ENCODE data around the gene KCNN3. TPM values are rescaled to one million over a fixed set of nuclear protein-coding genes. Genes with fewer than 3 reads are reported as not detected.

Gene KCNN3
- total and polyA plus RNA-seq, 2 of the 8 experiments (the other 6 are each of a cell fraction or from before 2014, with no cell fraction given) = 2.8 to 3.7 TPM

DNA sequence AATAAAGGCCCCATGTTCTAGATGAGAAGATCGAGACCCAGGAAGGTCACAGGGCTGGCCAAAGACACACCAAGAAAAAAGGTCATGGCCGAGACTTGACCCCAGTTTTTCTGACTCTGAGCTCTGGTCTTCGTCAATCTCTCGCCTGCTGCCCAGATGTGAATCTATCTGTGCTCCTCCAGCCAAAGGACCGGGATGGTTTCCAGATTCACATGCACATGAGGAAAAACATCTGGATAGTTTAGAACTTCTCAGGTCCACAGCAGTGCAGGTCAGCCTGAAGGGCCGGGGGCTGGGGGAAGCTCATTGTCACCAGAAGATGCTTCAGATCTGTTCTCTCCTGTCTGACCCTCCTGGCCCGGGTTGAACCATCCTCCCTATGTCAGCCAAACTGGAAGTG lies 49.0 kb downstream of the KCNN3 start (continued):
- TF ChIP-seq, protein P1, sequence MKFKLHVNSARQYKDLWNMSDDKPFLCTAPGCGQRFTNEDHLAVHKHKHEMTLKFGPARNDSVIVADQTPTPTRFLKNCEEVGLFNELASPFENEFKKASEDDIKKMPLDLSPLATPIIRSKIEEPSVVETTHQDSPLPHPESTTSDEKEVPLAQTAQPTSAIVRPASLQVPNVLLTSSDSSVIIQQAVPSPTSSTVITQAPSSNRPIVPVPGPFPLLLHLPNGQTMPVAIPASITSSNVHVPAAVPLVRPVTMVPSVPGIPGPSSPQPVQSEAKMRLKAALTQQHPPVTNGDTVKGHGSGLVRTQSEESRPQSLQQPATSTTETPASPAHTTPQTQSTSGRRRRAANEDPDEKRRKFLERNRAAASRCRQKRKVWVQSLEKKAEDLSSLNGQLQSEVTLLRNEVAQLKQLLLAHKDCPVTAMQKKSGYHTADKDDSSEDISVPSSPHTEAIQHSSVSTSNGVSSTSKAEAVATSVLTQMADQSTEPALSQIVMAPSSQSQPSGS (IDR thresholded peaks at IDR 0.05; ENCODE audit: low read length) = no peak
- no peak for TF ChIP-seq YY1 (IDR thresholded peaks at IDR 0.05; ENCODE audit: low read depth, low read length)
